K562 (cell line): ENCODE data around the gene ZBTB24. TPM values are rescaled to one million over a fixed set of nuclear protein-coding genes. Genes with fewer than 3 reads are reported as not detected.

ENCODE experiments used
- AFF1 ChIP-seq, 2 experiments: fragments of 450-650 bp; IDR thresholded peaks; 2 replicates each; pipeline ENCODE4 v1.6.1; 2018; ENCODE audit warnings: mild to moderate bottlenecking in 2 of 2, low read depth in 1 of 2; ENCODE audit not compliant: partially characterized antibody in 2 of 2
- BMI1 ChIP-seq: fragments of 150-350 bp; IDR thresholded peaks from 2 replicates; pipeline ENCODE4 v1.6.1; 2014; ENCODE audit warnings: low read length
- CGGBP1 ChIP-seq: fragments of 250-450 bp; sonication (Bioruptor Pico); IDR thresholded peaks from 2 replicates; pipeline ENCODE4 v1.9.0; 2021; ENCODE audit warnings: mild to moderate bottlenecking
- DACH1 ChIP-seq: fragments of 450-650 bp; IDR thresholded peaks from 2 replicates; pipeline ENCODE4 v1.6.1; 2018; ENCODE audit not compliant: partially characterized antibody
- FOS ChIP-seq: IDR thresholded peaks from 3 replicates; pipeline ENCODE4 v1.6.1; 2011; ENCODE audit not compliant: insufficient read length; ENCODE audit errors: extremely low read depth
- GABPB2 ChIP-seq: fragments of 250-450 bp; sonication (Bioruptor Pico); conservative IDR thresholded peaks from 2 replicates; pipeline ENCODE4 v1.5.1; 2021; ENCODE audit warnings: mild to moderate bottlenecking
- GTF2A2 ChIP-seq: IDR thresholded peaks from 2 replicates; pipeline ENCODE4 v1.6.1; 2016; ENCODE audit warnings: mild to moderate bottlenecking, missing genetic modification characterization, missing compliant biosample characterization
- MAFK ChIP-seq: IDR thresholded peaks from 2 replicates; pipeline ENCODE4 v1.6.1; 2011; ENCODE audit warnings: low read length, improper control_type of control experiment
- NKRF ChIP-seq: fragments of 450-650 bp; IDR thresholded peaks from 2 replicates; pipeline ENCODE4 v1.6.1; 2016; ENCODE audit warnings: borderline replicate concordance
- PREB ChIP-seq: sonication (generic); formaldehyde crosslinking; IDR thresholded peaks from 2 replicates; pipeline ENCODE4 v1.8.1; 2023; ENCODE audit warnings: mild to moderate bottlenecking, missing genetic modification reagents
- TSC22D4 ChIP-seq: fragments of 450-650 bp; IDR thresholded peaks from 2 replicates; pipeline ENCODE4 v1.6.1; 2016; ENCODE audit warnings: missing genetic modification characterization, missing biosample characterization, control low read depth
- XRCC4 ChIP-seq: IDR thresholded peaks from one replicate; pipeline ENCODE4 v1.6.1; 2011; ENCODE audit not compliant: insufficient read depth, insufficient read length; ENCODE audit errors: extremely low read depth
- ZFP36 ChIP-seq: fragments of 150-350 bp; IDR thresholded peaks from 2 replicates; pipeline ENCODE4 v1.6.1; 2018; ENCODE audit warnings: low read length, low read depth; ENCODE audit not compliant: partially characterized antibody
- ZNF174 ChIP-seq: fragments of 250-450 bp; sonication (Bioruptor Pico); IDR thresholded peaks from 2 replicates; pipeline ENCODE4 v1.4.0; 2020; ENCODE audit warnings: mild to moderate bottlenecking
- ZNF217 ChIP-seq: sonication (generic); formaldehyde crosslinking; IDR thresholded peaks from 2 replicates; pipeline ENCODE4 v1.8.0; 2022; ENCODE audit warnings: mild to moderate bottlenecking, missing genetic modification reagents
- ZNF384 ChIP-seq: IDR thresholded peaks from 2 replicates; pipeline ENCODE4 v1.6.1; 2012; ENCODE audit warnings: low read depth, low read length, improper control_type of control experiment
- ZNF589 ChIP-seq: fragments of 200-800 bp; sonication (Bioruptor generic); IDR thresholded peaks from 2 replicates; pipeline ENCODE4 v1.6.1; 2016; ENCODE audit warnings: low read depth, missing genetic modification characterization, missing compliant biosample characterization
- ZNF766 ChIP-seq: fragments of 200-800 bp; sonication (Bioruptor generic); conservative IDR thresholded peaks from 2 replicates; pipeline ENCODE4 v1.6.1; 2016; ENCODE audit warnings: missing genetic modification characterization, missing compliant biosample characterization
- ZSCAN29 ChIP-seq: fragments of 450-650 bp; IDR thresholded peaks from 2 replicates; pipeline ENCODE4 v1.6.1; 2017
- polyA plus RNA-seq, 8 experiments: library from polyadenylated mRNA; depleted of rRNA in 4 of 8; stranded (reverse) in 5 of 8; unstranded in 3 of 8; fragments of >200 nt; fragmentation: Nextera tagmentation in 2 of 8; fragmentation: Illumina TruSeq in 1 of 8; extraction: Ambion mirVana in 2 of 8; extraction: Trizol in 1 of 8; gene quantifications; 2 replicates each; pipeline versions ENCODE4 v1.2.1 to v1.2.3, GENCODE V29; 2011 to 2014; ENCODE audit warnings: inconsistent platforms in 1 of 8, missing spikeins in 1 of 8
- total RNA-seq, 7 experiments: library from RNA; depleted of rRNA in 6 of 7; stranded (reverse); fragments of >200 nt in 6 of 7; fragmentation: Illumina TruSeq in 2 of 7; extraction: Trizol in 2 of 7; gene quantifications; 2 replicates each; pipeline versions ENCODE4 v1.2.1 to v1.2.3, GENCODE V29; 2011 to 2021; ENCODE audit warnings: low replicate concordance in 1 of 7

ZBTB24 gene
- total and polyA plus RNA-seq, 9 of the 15 experiments (the other 6 are each of a cell fraction or from before 2014, with no cell fraction given) = 2.0 to 16.7 (median 8.3) TPM

GRCh38 chr6:109440331-109441068 lies 42.5 kb downstream of the ZBTB24 start, which contains the start of the genes PPIL6 and SMPD2 (continued):
- TF ChIP-seq AFF1 (IDR thresholded peaks at IDR 0.05; ENCODE audit: low read depth in 1 of 2, partially characterized antibody in 2 of 2) (no peak), XRCC4 (no peak), ZNF217 (no peak), ZSCAN29 (0 out of 2 replicates have a peak, but pooled peaks have one; percentile 59), GABPB2 (CRISPR knock-in tag) (no peak), ZNF589 (0 out of 2 replicates have a peak, but pooled peaks have one; percentile 48), NKRF (no peak), PREB (CRISPR knock-in tag) (no peak), ZNF174 (CRISPR knock-in tag) (no peak), BMI1 (no peak; the same call in 1 of the 2 replicates), CGGBP1 (CRISPR knock-in tag) (no peak), GTF2A2 (tag) (0 out of 2 replicates have a peak, but pooled peaks have one; percentile 38), DACH1 (peak; percentile 31), MAFK (no peak), ZNF384 (no peak), FOS (no peak), TSC22D4 (tag) (no peak), ZFP36 (peak; percentile 67), ZNF766 (peak; percentile 96)
